PC-9 (cell line): Measurements from ENCODE around the gene SPEG.

Experiments used
- EZH2 ChIP-seq: fragments of 200-600 bp; sonication (generic); IDR thresholded peaks from 2 replicates; pipeline ENCODE4 v1.8.0; 2017; ENCODE audit warnings: antibody characterized with exemption, low read depth
- TF ChIP-seq, protein P1 (sequence below): fragments of 200-600 bp; sonication (generic); conservative IDR thresholded peaks from 2 replicates; pipeline ENCODE4 v1.6.1; 2017; ENCODE audit warnings: mixed run types, antibody characterized with exemption, mild to moderate bottlenecking, moderate library complexity

GRCh38 chr2:219455581-219455980 lies 20.9 kb downstream of the SPEG start:
- TF ChIP-seq, protein P1, sequence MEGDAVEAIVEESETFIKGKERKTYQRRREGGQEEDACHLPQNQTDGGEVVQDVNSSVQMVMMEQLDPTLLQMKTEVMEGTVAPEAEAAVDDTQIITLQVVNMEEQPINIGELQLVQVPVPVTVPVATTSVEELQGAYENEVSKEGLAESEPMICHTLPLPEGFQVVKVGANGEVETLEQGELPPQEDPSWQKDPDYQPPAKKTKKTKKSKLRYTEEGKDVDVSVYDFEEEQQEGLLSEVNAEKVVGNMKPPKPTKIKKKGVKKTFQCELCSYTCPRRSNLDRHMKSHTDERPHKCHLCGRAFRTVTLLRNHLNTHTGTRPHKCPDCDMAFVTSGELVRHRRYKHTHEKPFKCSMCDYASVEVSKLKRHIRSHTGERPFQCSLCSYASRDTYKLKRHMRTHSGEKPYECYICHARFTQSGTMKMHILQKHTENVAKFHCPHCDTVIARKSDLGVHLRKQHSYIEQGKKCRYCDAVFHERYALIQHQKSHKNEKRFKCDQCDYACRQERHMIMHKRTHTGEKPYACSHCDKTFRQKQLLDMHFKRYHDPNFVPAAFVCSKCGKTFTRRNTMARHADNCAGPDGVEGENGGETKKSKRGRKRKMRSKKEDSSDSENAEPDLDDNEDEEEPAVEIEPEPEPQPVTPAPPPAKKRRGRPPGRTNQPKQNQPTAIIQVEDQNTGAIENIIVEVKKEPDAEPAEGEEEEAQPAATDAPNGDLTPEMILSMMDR = no peak
- no peak for TF ChIP-seq EZH2
